ENCODE measurements around the gene HLCS. TPM values are rescaled to one million over a fixed set of nuclear protein-coding genes. Genes with fewer than 3 reads are reported as not detected.

Gene HLCS
- total and polyA plus RNA-seq, 10 of the 15 experiments (the other 5 are each of a cell fraction or from before 2014, with no cell fraction given), result 1.5 to 12.7 (median 9.6) TPM

- no peaks in the 10 kb centered on the region for H3K4me1 ChIP-seq (ENCODE audit: control insufficient read depth, insufficient read depth, low read length)
- H3K79me2 ChIP-seq (ENCODE audit: control insufficient read depth, insufficient read depth, low read length), result no peaks in the 10 kb centered on the region
- H3K36me3 ChIP-seq (ENCODE audit: control insufficient read depth in 2 of 2, insufficient read depth in 2 of 2, low read length in 1 of 2), result no peaks in the 10 kb centered on the region
- H2AFZ ChIP-seq (ENCODE audit: control insufficient read depth, low read depth, low read length), result no peak overlapping the region
- no peaks in the 10 kb centered on the region; the same call in 2 of the 3 replicates for H3K9me3 ChIP-seq (replicated peaks; ENCODE audit: control insufficient read depth, insufficient read depth, low read length)
- no peaks in the 10 kb centered on the region for H3K27me3 ChIP-seq (replicated peaks in 1 of 2; ENCODE audit: control insufficient read depth in 2 of 2, insufficient read depth in 2 of 2, low read length in 1 of 2)
- 32% methylated on average over 4 of the region's 4 CpGs for WGBS (ENCODE audit: insufficient coverage, insufficient replicate concordance, low lambda C conversion rate, missing lambda C conversion rate)
- SMC1A ChIA-PET (ENCODE audit: uncharacterized antibody, unreplicated experiment), result no interaction called here
- CTCF ChIA-PET, result interaction anchor here (1.3 kb wide), 1 partner anchor 15 kb away, joined by 3 read pairs; no protein-coding TSS in a partner anchor
- H3K9ac ChIP-seq (ENCODE audit: control insufficient read depth, insufficient read depth, low read length), result no peak overlapping the region
- H3K4me3 ChIP-seq, result no peak overlapping the region
- DNase-seq (ENCODE audit: low read depth, low spot score) (no peak), ATAC-seq (no peak), FAIRE-seq (no peak)
- POLR2A ChIA-PET, result no interaction called here
- RAD21 ChIA-PET (ENCODE audit: unreplicated experiment), result no interaction called here
- H4K20me1 ChIP-seq (ENCODE audit: control insufficient read depth, insufficient read depth), result no peaks in the 10 kb centered on the region
- H3K4me2 ChIP-seq (ENCODE audit: control insufficient read depth, insufficient read depth), result no peak overlapping the region
- in situ Hi-C loops (cut with MboI), result no loop called here
- intact Hi-C loops (cut with micrococcal nuclease; ENCODE audit: unreplicated experiment), result no loop called here
- no peak overlapping the region for H3K27ac ChIP-seq (ENCODE audit: control insufficient read depth, insufficient read depth)
- BruUV-seq (replicated peaks), result no TSS peak
- no peak for TF ChIP-seq MTA3 (IDR thresholded peaks at IDR 0.05; ENCODE audit: borderline replicate concordance, low read length)
- no peak for TF ChIP-seq MYB (IDR thresholded peaks at IDR 0.05; ENCODE audit: borderline replicate concordance, low read depth, low read length)
- TF ChIP-seq SMC3 (IDR thresholded peaks at IDR 0.05; ENCODE audit: borderline replicate concordance, low read length), result no peak
- TF ChIP-seq CHD4 (IDR thresholded peaks at IDR 0.05), result no peak
- no peak for TF ChIP-seq SMAD1 (IDR thresholded peaks at IDR 0.05; ENCODE audit: low read depth, partially characterized antibody)
- TF ChIP-seq CBX5 (IDR thresholded peaks at IDR 0.05; ENCODE audit: low read depth), result no peak
- TF ChIP-seq, protein P1, sequence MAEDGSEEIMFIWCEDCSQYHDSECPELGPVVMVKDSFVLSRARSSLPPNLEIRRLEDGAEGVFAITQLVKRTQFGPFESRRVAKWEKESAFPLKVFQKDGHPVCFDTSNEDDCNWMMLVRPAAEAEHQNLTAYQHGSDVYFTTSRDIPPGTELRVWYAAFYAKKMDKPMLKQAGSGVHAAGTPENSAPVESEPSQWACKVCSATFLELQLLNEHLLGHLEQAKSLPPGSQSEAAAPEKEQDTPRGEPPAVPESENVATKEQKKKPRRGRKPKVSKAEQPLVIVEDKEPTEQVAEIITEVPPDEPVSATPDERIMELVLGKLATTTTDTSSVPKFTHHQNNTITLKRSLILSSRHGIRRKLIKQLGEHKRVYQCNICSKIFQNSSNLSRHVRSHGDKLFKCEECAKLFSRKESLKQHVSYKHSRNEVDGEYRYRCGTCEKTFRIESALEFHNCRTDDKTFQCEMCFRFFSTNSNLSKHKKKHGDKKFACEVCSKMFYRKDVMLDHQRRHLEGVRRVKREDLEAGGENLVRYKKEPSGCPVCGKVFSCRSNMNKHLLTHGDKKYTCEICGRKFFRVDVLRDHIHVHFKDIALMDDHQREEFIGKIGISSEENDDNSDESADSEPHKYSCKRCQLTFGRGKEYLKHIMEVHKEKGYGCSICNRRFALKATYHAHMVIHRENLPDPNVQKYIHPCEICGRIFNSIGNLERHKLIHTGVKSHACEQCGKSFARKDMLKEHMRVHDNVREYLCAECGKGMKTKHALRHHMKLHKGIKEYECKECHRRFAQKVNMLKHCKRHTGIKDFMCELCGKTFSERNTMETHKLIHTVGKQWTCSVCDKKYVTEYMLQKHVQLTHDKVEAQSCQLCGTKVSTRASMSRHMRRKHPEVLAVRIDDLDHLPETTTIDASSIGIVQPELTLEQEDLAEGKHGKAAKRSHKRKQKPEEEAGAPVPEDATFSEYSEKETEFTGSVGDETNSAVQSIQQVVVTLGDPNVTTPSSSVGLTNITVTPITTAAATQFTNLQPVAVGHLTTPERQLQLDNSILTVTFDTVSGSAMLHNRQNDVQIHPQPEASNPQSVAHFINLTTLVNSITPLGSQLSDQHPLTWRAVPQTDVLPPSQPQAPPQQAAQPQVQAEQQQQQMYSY (CRISPR knock-in tag; IDR thresholded peaks at IDR 0.05), result no peak
- TF ChIP-seq BCL11A (IDR thresholded peaks at IDR 0.05; ENCODE audit: low read depth, low read length), result no peak
- no peak for TF ChIP-seq NFYB (IDR thresholded peaks at IDR 0.05; ENCODE audit: insufficient read depth, low read depth, low read length)
- TF ChIP-seq, protein P2, sequence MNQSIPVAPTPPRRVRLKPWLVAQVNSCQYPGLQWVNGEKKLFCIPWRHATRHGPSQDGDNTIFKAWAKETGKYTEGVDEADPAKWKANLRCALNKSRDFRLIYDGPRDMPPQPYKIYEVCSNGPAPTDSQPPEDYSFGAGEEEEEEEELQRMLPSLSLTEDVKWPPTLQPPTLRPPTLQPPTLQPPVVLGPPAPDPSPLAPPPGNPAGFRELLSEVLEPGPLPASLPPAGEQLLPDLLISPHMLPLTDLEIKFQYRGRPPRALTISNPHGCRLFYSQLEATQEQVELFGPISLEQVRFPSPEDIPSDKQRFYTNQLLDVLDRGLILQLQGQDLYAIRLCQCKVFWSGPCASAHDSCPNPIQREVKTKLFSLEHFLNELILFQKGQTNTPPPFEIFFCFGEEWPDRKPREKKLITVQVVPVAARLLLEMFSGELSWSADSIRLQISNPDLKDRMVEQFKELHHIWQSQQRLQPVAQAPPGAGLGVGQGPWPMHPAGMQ (IDR thresholded peaks at IDR 0.05; ENCODE audit: borderline replicate concordance), result no peak
- TF ChIP-seq NR2C2 (IDR thresholded peaks at IDR 0.05; ENCODE audit: borderline replicate concordance, control insufficient read depth, insufficient read length, low read depth), result no peak
- no peak for TF ChIP-seq ATF2 (IDR thresholded peaks at IDR 0.05; ENCODE audit: low read length)
- no peak for TF ChIP-seq WRNIP1 (IDR thresholded peaks at IDR 0.05; ENCODE audit: borderline replicate concordance, low read depth, low read length)
- no peak for TF ChIP-seq KDM1A (IDR thresholded peaks at IDR 0.05; ENCODE audit: borderline replicate concordance)
- TF ChIP-seq HDGF (IDR thresholded peaks at IDR 0.05), result no peak
- no peak for TF ChIP-seq ZBTB11 (CRISPR knock-in tag; IDR thresholded peaks at IDR 0.05)
Observed at GRCh38 chr21:36879827-36880226, 86.6 kb downstream of the HLCS start.

All from GM12878 (cell line).